Posterior vena cava (tissue), 2 donors: ENCODE results near the gene PITHD1. TPM values are rescaled to one million over a fixed set of nuclear protein-coding genes. Genes with fewer than 3 reads are reported as not detected.
"Not testable (repeated sequence)": the region's sequence is repeated elsewhere in the genome, so short reads cannot be mapped to it uniquely, and the experiment has no call there.

ENCODE experiments used
- DNase-seq: peaks from one replicate; pipeline ENCODE4 v3.0.0-alpha.2; 2020; ENCODE audit warnings: low spot score
- intact Hi-C, 2 donors: fragments of 100-400 bp; cut with DNase I; formaldehyde crosslinking; loops; one replicate each; pipeline versions ENCODE4 v1.14.1 to v1.14.2; 2022 to 2023
- total RNA-seq, 2 donors: library from RNA; stranded (reverse); fragmentation: NEBNext Ultra II Directional; extraction: Animal tissue kit (Norgen Biotek cat#: 25700); gene quantifications; one replicate each; pipeline ENCODE4 v1.2.1, GENCODE V29; 2021
- donor health status: DM: yes; HTN: yes; CAD: no.
- donor health status: DM: yes; HTN: yes; CAD: no.

The PITHD1 gene
- total RNA-seq, 2 donors from 2014 or later, result 35.6 to 40.4 TPM

GRCh38 chr1:23796466-23797271 lies 18.5 kb downstream of the PITHD1 start:
- intact Hi-C loops, result no loop called here
- DNase-seq, result peak; percentile 60

DNA sequence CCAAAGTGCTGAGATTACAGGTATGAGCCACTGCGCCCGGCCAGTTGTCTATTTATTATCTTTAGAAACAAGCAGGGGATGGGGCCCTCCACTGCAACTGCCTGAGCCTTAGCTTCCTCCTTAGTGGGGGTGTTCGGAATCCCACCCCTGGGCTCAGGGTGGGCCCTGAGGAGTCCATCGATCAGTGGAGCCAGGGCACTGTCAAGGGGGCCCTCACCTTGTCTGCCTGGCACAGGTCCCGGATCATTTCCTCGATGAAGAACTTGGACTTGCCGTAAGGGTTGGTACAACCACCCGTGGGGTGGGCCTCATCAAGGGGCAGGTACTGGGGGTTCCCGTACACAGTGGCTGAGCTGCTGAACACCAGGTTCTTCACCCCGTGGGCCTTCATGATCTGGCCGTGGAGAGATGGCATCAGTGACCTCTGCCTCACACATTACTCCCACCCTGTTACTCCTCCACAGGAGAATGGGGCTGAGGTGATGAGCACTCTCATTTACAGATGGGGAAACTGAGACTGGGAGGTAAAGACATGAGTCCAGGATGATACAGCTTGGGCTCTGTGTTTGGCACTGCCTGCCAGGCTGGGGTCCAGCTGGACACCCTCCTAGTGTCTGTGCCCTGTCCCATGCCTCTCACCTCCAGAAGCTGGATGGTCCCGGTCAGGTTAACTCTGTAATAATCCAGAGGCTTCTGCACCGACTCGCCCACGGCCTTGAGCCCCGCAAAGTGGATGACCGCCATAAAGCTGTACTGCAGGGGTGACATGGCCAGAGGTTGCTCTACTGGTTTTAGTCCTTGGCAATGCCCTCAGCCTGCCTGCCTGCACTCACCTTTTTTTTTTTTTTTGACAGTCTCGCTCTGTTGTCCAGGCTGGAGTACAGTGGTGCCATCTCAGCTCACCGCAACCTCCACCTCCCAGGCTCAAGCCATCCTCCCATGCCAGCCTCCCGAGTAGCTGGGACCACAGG lies 19.5 kb downstream of the PITHD1 start:
- intact Hi-C loops, result no loop called here
- peak; percentile 63 for DNase-seq

DNA sequence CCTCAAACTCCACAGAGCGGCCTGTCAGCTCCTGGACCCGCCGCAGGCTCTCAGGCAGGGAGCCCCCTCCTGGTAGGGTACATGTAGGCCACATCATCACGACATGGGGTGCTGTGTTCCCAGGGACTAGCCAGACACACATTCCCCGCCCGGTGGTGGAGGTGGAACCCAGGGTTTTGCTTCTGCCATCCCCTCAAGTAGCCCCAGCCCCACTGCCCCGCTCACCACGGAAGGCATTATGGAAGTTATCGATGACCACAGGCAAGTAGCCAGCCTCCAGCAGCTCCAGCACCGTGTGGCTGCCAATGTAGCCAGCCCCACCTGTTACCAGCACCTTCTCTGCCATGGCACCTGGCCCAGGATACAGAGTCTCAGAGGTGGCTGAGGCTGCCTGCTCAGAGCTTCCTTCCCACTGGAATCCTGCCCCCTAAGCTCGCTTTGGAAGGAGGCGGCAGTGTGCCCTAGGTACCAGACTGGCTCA lies 20.5 kb downstream of the PITHD1 start:
- peak; percentile 75 for DNase-seq
- intact Hi-C loops, result no loop called here

- DNase-seq, result no peak
- intact Hi-C loops, result no loop called here
Measured at GRCh38 chr1:23799255-23799569, 21.0 kb downstream of the PITHD1 start.

- peak; percentile 87 for DNase-seq
- intact Hi-C loops, result no loop called here
Measured at GRCh38 chr1:23799570-23800399, 21.6 kb downstream of the PITHD1 start.

DNA sequence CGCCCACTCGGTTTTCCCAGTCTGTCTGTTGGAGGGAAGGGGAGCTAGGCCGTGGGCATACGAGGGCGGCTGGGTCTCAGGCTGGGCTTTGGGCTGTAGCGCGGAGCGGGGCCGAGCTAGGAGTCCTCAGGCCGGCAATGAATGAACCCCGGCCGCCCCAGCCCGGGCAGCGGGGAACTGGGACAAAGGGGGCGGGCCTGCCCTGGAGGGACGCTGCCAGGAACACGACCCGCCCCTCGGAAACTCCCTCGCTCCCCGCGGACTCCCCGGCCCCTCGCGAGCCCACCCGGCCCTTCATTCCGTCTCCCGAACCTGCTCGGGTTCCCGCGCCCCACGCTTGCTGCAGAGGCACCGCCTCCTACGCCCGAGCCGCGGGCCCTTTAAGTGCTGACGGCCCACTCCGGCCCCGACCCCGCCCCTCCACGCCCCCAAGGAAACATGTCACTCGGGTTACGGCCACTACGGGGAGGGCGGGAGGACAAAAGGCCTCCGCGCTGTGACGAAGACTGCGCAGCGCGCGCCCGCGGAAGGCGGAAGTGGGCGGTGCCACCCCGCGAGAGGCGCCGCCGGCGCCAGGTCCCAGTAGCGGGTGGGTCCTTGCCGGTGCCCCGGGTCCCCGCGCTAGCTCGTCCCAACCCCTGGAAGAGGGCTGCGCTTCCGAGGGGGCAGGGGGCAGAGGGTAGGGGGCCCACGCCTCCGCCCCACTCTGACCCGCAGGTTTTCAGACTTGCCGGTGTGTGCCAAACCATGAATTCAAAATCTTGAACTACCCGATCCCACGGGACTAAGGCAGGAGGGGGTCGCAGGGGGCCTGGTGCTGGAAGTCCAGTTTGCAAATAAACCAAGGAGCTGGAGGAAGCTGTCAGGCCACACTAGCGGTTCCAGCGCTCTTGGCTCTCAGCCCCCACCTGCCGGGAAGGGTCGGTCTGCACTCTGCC lies 22.5 kb downstream of the PITHD1 start, which contains the start of gene GALE:
Gene GALE, minus strand, starts transcription at position 355 of the 938 bp plus-strand sequence. CDS start 1,747 bp downstream, outside the sequence.
- DNase-seq, result peak; percentile 99
- intact Hi-C loops, result no loop called here

GRCh38 chr1:23801338-23801748 lies 23.1 kb downstream of the PITHD1 start:
- DNase-seq, result no peak
- intact Hi-C loops, result no loop called here

GRCh38 chr1:23801876-23802275 lies 23.7 kb downstream of the PITHD1 start:
- intact Hi-C loops, result no loop called here
- DNase-seq, result no peak

- DNase-seq, intact Hi-C loops: not testable (repeated sequence)
Measured at GRCh38 chr1:23802809-23803342, 24.7 kb downstream of the PITHD1 start.

GRCh38 chr1:23803674-23804073 lies 25.5 kb downstream of the PITHD1 start:
- intact Hi-C loops, result no loop called here

GRCh38 chr1:23804183-23804835 lies 26.1 kb downstream of the PITHD1 start:
- DNase-seq, result no peak
- intact Hi-C loops, result no loop called here

More at GRCh38 chr1:23803674-23804073, 25.5 kb downstream of the PITHD1 start:
- DNase-seq, result no peak

DNA sequence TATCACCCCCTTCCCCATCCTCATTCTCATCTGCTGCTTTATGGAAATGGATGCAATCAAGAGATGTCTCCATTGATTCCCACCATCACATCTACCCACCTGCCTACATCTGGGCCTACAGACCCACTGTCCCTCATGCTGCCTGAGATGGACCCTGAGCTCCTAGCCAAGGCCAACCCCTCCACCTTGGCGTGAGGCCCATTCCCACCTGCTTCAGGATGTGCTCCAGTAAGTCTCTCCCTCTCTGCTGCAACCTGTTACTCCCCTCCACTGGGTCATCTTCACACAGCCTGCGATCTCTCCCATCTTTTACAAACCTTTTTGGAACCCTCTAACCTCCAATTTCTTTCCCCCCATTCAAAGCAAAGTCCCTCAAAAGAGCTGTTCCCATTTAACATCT lies 26.8 kb downstream of the PITHD1 start:
- intact Hi-C loops, result no loop called here
- peak; percentile 38 for DNase-seq

GRCh38 chr1:23806280-23806679 lies 28.1 kb downstream of the PITHD1 start:
- DNase-seq, result no peak
- intact Hi-C loops, result no loop called here

- intact Hi-C loops, result no loop called here
- no peak for DNase-seq
Measured at GRCh38 chr1:23807453-23807852, 29.2 kb downstream of the PITHD1 start.

DNA sequence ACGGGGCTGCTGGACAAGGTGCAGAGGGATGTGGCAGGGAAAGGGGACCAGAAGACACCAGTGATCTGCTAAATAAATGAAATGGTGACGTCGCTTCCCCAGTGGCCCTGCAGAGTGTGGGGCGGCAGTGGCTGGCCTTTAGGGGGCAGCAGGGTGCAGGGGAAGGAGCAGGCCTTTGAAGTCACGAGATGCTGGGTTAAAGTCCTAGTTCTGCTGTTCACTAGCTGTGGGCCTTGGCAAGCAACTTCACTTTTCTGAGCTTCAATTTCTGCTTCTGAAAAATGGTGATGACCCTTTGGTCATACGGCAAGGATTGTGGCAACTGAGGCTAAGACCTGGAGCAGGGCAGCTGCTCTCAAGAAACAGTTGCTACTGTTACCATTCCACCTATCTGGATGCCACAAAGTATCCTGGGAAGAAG lies 31.5 kb downstream of the PITHD1 start:
- intact Hi-C loops, result no loop called here
- peak; percentile 92 for DNase-seq

GRCh38 chr1:23810818-23811540 lies 32.8 kb downstream of the PITHD1 start:
- DNase-seq, result peak; percentile 80
- intact Hi-C loops, result no loop called here

GRCh38 chr1:23814016-23814415 lies 35.8 kb downstream of the PITHD1 start:
- intact Hi-C loops, result no loop called here
- DNase-seq, result peak; percentile 2
